HCT116 (cell line): ENCODE data around the gene GLB1L. TPM values are rescaled to one million over a fixed set of nuclear protein-coding genes. Genes with fewer than 3 reads are reported as not detected.

Experiments used
- ATAC-seq: fragments of 200-7000 bp; cut with Tn5 transposase; 2 replicates; pipeline ENCODE4 v1.9.1; 2020; ENCODE audit warnings: mild to moderate bottlenecking, moderate library complexity
- BruUV-seq: library from RNA; stranded (reverse); fragments of 400-500 nt; replicated peaks from 2 replicates; lab custom pipeline; 2021; lab: Mats Ljungman, UMichigan
- CTCF ChIA-PET: fragments of 300-600 bp; sonication (Branson Sonifier 250); formaldehyde crosslinking; loops from one replicate; lab custom pipeline; 2021; ENCODE audit warnings: antibody characterized with exemption; lab: Charles Lee
- POLR2A ChIA-PET: fragments of 300-600, 350-600 bp; sonication (Branson Sonifier 250); formaldehyde crosslinking; loops from one replicate; lab custom pipeline; 2021; ENCODE audit warnings: antibody characterized with exemption; lab: Charles Lee
- RAD21 ChIA-PET, 2 experiments: fragments of 300-600 bp; sonication (Branson Sonifier 250); formaldehyde crosslinking; loops; one replicate each; lab custom pipeline; 2023; ENCODE audit warnings: low total read pairs in 2 of 2; ENCODE audit not compliant: uncharacterized antibody in 2 of 2, unreplicated experiment in 2 of 2, low non-redundant PET in 1 of 2; lab: Charles Lee
- DNase-seq: peaks from one replicate; pipeline ENCODE4 v3.0.0-alpha.2; 2010; ENCODE audit warnings: low read depth, low spot score
- H2AFZ ChIP-seq: fragments of 200-600 bp; shearing (Covaris generic), sonication (generic); 2 replicates; pipeline ENCODE4 v1.6.1; 2017; ENCODE audit warnings: low read depth, mixed run types, mixed read lengths, antibody characterized with exemption, low read length; ENCODE audit not compliant: poor library complexity, severe bottlenecking
- H3K27ac ChIP-seq: 2 replicates; pipeline ENCODE4 v1.5.1; 2012; ENCODE audit warnings: low read depth, low read length
- H3K27me3 ChIP-seq: fragments of 200-600 bp; sonication (generic); 2 replicates; pipeline ENCODE4 v1.6.1; 2016; ENCODE audit warnings: mixed run types, low read length, mixed read lengths; ENCODE audit not compliant: insufficient read depth
- H3K36me3 ChIP-seq, 2 experiments: fragments of 200-500 bp in 1 of 2; fragments of 200-600 bp in 1 of 2; sonication (Bioruptor generic) in 1 of 2; sonication (generic) in 1 of 2; 2 replicates each; pipeline versions ENCODE4 v1.5.1 to v1.6.1; 2014 to 2016; ENCODE audit warnings: low read length in 2 of 2, inconsistent platforms in 1 of 2, mixed read lengths in 1 of 2, mixed run types in 1 of 2; ENCODE audit not compliant: insufficient read depth in 2 of 2, control insufficient read depth in 1 of 2
- H3K4me1 ChIP-seq, 2 experiments: fragments of 200-600 bp in 1 of 2; sonication (generic) in 1 of 2; 2 replicates each; pipeline versions ENCODE4 v1.5.1 to v1.6.1; 2012 to 2017; ENCODE audit warnings: low read length in 2 of 2, inconsistent platforms in 1 of 2, mild to moderate bottlenecking in 1 of 2, mixed read lengths in 1 of 2, mixed run types in 1 of 2, moderate library complexity in 1 of 2; ENCODE audit not compliant: insufficient read depth in 2 of 2, control insufficient read depth in 1 of 2
- H3K4me2 ChIP-seq: fragments of 200-600 bp; sonication (generic); 2 replicates; pipeline ENCODE4 v1.6.1; 2017; ENCODE audit warnings: mixed run types, low read length, mixed read lengths
- H3K4me3 ChIP-seq, 2 experiments: fragments of 200-600 bp in 1 of 2; sonication (generic) in 1 of 2; replicated peaks in 1 of 2; 2 replicates each; pipeline ENCODE4 v1.5.1; 2011 to 2016; ENCODE audit warnings: low read length in 2 of 2, control low read depth in 1 of 2, low read depth in 1 of 2, mild to moderate bottlenecking in 1 of 2, mixed read lengths in 1 of 2, mixed run types in 1 of 2
- H3K79me2 ChIP-seq: fragments of 200-600 bp; sonication (generic); 2 replicates; pipeline ENCODE4 v1.6.1; 2017; ENCODE audit warnings: mild to moderate bottlenecking, mixed run types, low read length, moderate library complexity, mixed read lengths; ENCODE audit not compliant: insufficient read depth
- H3K9ac ChIP-seq: fragments of 200-600 bp; sonication (generic); 2 replicates; pipeline ENCODE4 v1.6.1; 2016; ENCODE audit warnings: low read length, mixed read lengths
- H3K9me2 ChIP-seq: fragments of 200-600 bp; sonication (generic), shearing (Covaris generic); 2 replicates; pipeline ENCODE4 v1.6.1; 2017; ENCODE audit warnings: mixed run types, mild to moderate bottlenecking, moderate library complexity; ENCODE audit not compliant: insufficient read depth
- H3K9me3 ChIP-seq, 2 experiments: fragments of 200-500 bp in 1 of 2; fragments of 200-600 bp in 1 of 2; sonication (Bioruptor generic) in 1 of 2; sonication (generic) in 1 of 2; 2 replicates each; pipeline ENCODE4 v1.6.1; 2014 to 2017; ENCODE audit warnings: low read length in 2 of 2, mixed read lengths in 2 of 2, inconsistent platforms in 1 of 2, low read depth in 1 of 2, mild to moderate bottlenecking in 1 of 2, mixed run types in 1 of 2, moderate library complexity in 1 of 2; ENCODE audit not compliant: control insufficient read depth in 1 of 2, insufficient read depth in 1 of 2
- H4K20me1 ChIP-seq: fragments of 200-600 bp; sonication (generic), shearing (Covaris generic); 2 replicates; pipeline ENCODE4 v1.6.1; 2017; ENCODE audit warnings: mixed run types, mild to moderate bottlenecking, moderate library complexity; ENCODE audit not compliant: insufficient read depth
- FOSL1 ChIP-seq: IDR thresholded peaks from 2 replicates; pipeline ENCODE4 v1.6.1; 2012; ENCODE audit warnings: low read depth
- POLR2A ChIP-seq: IDR thresholded peaks from 2 replicates; pipeline ENCODE4 v1.7.0; 2011; ENCODE audit warnings: borderline replicate concordance; ENCODE audit not compliant: insufficient read depth, insufficient read length; ENCODE audit errors: extremely low read depth
- POLR2AphosphoS5 ChIP-seq: IDR thresholded peaks from 2 replicates; pipeline ENCODE4 v1.6.1; 2011; ENCODE audit warnings: mild to moderate bottlenecking, low read depth, low read length, moderate library complexity
- intact Hi-C: fragments of 100-400 bp; cut with micrococcal nuclease; formaldehyde crosslinking; loops from 2 replicates; pipeline ENCODE4 v1.10.0; 2022
- total RNA-seq: library from RNA; stranded (reverse); gene quantifications from one replicate; pipeline ENCODE4 v1.2.1, GENCODE V29; 2021; ENCODE audit not compliant: unreplicated experiment
- TF ChIP-seq, protein P1 (sequence below): IDR thresholded peaks from 2 replicates; pipeline ENCODE4 v1.6.1; 2012; ENCODE audit warnings: low read depth
- TF ChIP-seq, protein P2 (sequence below): IDR thresholded peaks from 2 replicates; pipeline ENCODE4 v1.6.1; 2011; ENCODE audit warnings: mild to moderate bottlenecking, low read length, moderate library complexity; ENCODE audit not compliant: insufficient replicate concordance; ENCODE audit errors: extremely low read depth

The GLB1L gene
- total RNA-seq, 1 experiment from 2014 or later = 6.6 TPM

- Histone ChIP-seq H3K9me2 (no peaks in the 10 kb centered on the region), H3K27me3 (peaks cover 6% of the 10 kb centered on the region; the same call in 1 of the 2 replicates), H3K4me3 (no peak overlapping the region), H3K79me2 (no peaks in the 10 kb centered on the region), H3K4me2 (peak overlapping the region; percentile 92), H3K9ac (no peak overlapping the region), H3K36me3 (no peaks in the 10 kb centered on the region)
- BruUV-seq = no TSS peak
- DNase-seq = no peak
- TF ChIP-seq, protein P1, sequence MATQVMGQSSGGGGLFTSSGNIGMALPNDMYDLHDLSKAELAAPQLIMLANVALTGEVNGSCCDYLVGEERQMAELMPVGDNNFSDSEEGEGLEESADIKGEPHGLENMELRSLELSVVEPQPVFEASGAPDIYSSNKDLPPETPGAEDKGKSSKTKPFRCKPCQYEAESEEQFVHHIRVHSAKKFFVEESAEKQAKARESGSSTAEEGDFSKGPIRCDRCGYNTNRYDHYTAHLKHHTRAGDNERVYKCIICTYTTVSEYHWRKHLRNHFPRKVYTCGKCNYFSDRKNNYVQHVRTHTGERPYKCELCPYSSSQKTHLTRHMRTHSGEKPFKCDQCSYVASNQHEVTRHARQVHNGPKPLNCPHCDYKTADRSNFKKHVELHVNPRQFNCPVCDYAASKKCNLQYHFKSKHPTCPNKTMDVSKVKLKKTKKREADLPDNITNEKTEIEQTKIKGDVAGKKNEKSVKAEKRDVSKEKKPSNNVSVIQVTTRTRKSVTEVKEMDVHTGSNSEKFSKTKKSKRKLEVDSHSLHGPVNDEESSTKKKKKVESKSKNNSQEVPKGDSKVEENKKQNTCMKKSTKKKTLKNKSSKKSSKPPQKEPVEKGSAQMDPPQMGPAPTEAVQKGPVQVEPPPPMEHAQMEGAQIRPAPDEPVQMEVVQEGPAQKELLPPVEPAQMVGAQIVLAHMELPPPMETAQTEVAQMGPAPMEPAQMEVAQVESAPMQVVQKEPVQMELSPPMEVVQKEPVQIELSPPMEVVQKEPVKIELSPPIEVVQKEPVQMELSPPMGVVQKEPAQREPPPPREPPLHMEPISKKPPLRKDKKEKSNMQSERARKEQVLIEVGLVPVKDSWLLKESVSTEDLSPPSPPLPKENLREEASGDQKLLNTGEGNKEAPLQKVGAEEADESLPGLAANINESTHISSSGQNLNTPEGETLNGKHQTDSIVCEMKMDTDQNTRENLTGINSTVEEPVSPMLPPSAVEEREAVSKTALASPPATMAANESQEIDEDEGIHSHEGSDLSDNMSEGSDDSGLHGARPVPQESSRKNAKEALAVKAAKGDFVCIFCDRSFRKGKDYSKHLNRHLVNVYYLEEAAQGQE = no peak
- TF ChIP-seq, protein P2, sequence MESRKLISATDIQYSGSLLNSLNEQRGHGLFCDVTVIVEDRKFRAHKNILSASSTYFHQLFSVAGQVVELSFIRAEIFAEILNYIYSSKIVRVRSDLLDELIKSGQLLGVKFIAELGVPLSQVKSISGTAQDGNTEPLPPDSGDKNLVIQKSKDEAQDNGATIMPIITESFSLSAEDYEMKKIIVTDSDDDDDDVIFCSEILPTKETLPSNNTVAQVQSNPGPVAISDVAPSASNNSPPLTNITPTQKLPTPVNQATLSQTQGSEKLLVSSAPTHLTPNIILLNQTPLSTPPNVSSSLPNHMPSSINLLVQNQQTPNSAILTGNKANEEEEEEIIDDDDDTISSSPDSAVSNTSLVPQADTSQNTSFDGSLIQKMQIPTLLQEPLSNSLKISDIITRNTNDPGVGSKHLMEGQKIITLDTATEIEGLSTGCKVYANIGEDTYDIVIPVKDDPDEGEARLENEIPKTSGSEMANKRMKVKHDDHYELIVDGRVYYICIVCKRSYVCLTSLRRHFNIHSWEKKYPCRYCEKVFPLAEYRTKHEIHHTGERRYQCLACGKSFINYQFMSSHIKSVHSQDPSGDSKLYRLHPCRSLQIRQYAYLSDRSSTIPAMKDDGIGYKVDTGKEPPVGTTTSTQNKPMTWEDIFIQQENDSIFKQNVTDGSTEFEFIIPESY = no peak
- TF ChIP-seq FOSL1 = no peak
- no peak for TF ChIP-seq POLR2AphosphoS5
- no peak for TF ChIP-seq POLR2A
- TF ChIP-seq, all 23 proteins: peak for 0
- ChIA-PET CTCF (no interaction called here), POLR2A (no interaction called here), RAD21 (no interaction called here)
- H3K9me3 ChIP-seq = no peaks in the 10 kb centered on the region
- H4K20me1 ChIP-seq = no peaks in the 10 kb centered on the region
- no peak overlapping the region for H2AFZ ChIP-seq
- peaks cover 29 to 40% of the 10 kb centered on the region in 2 experiments for H3K4me1 ChIP-seq
- ATAC-seq = no peak
- intact Hi-C loops = no loop called here
- H3K27ac ChIP-seq = no peak overlapping the region
Observed at GRCh38 chr2:219272356-219272755, 27.1 kb upstream of the GLB1L start.
